HepG2 (cell line): ENCODE measurements around the gene HPD. TPM values are rescaled to one million over a fixed set of nuclear protein-coding genes. Genes with fewer than 3 reads are reported as not detected.

Source experiments
- ATRX ChIP-seq: sonication (generic); formaldehyde crosslinking; IDR thresholded peaks from 2 replicates; pipeline ENCODE4 v1.4.0; 2020; ENCODE audit warnings: missing genetic modification reagents, borderline replicate concordance
- BORCS8-MEF2B ChIP-seq: sonication (generic); formaldehyde crosslinking; IDR thresholded peaks from 2 replicates; pipeline ENCODE4 v1.8.0; 2022; ENCODE audit warnings: mild to moderate bottlenecking, missing genetic modification reagents
- ERF ChIP-seq: IDR thresholded peaks from 2 replicates; pipeline ENCODE4 v1.6.1; 2018; ENCODE audit warnings: missing biosample characterization, missing genetic modification reagents
- GABPA ChIP-seq, 2 experiments: IDR thresholded peaks; 2 replicates each; pipeline ENCODE4 v1.6.1; 2011 to 2016; ENCODE audit warnings: low read depth in 2 of 2, low read length in 1 of 2, missing biosample characterization in 1 of 2, missing genetic modification characterization in 1 of 2
- MTA3 ChIP-seq: sonication (generic); formaldehyde crosslinking; IDR thresholded peaks from 2 replicates; pipeline ENCODE4 v1.4.0; 2020; ENCODE audit warnings: missing genetic modification reagents
- MXI1 ChIP-seq: IDR thresholded peaks from 3 replicates; pipeline ENCODE4 v1.6.1; 2012; ENCODE audit warnings: low read depth, low read length, inconsistent platforms, borderline replicate concordance
- SRY ChIP-seq: sonication (generic); formaldehyde crosslinking; IDR thresholded peaks from 2 replicates; pipeline ENCODE4 v1.8.0; 2022; ENCODE audit warnings: mild to moderate bottlenecking, missing genetic modification reagents
- ZNF101 ChIP-seq: sonication (generic); formaldehyde crosslinking; IDR thresholded peaks from 2 replicates; pipeline ENCODE4 v1.4.0; 2020; ENCODE audit warnings: mild to moderate bottlenecking, low read depth, missing genetic modification reagents, borderline replicate concordance
- ZNF235 ChIP-seq: sonication (generic); formaldehyde crosslinking; IDR thresholded peaks from 2 replicates; pipeline ENCODE4 v1.8.1; 2023; ENCODE audit warnings: mild to moderate bottlenecking, missing genetic modification reagents, borderline replicate concordance
- ZNF543 ChIP-seq: sonication (generic); formaldehyde crosslinking; IDR thresholded peaks from 2 replicates; pipeline ENCODE4 v1.4.0; 2020; ENCODE audit warnings: mild to moderate bottlenecking, missing genetic modification reagents
- polyA plus RNA-seq, 8 experiments: library from polyadenylated mRNA; depleted of rRNA in 3 of 8; stranded (reverse) in 7 of 8; unstranded in 1 of 8; fragments of >200 nt; fragmentation: Illumina TruSeq in 4 of 8; extraction: Trizol in 4 of 8; gene quantifications; 2 replicates each; pipeline versions ENCODE4 v1.2.1 to v1.2.3, GENCODE V29; 2011 to 2016; ENCODE audit warnings: low read depth in 4 of 8, missing spikeins in 1 of 8, mixed read lengths in 1 of 8; ENCODE audit not compliant: insufficient read depth in 1 of 8
- total RNA-seq, 5 experiments: library from RNA; depleted of rRNA; stranded (reverse); fragments of >200 nt; fragmentation: Illumina TruSeq; extraction: Trizol; gene quantifications; 2 replicates each; pipeline ENCODE4 v1.2.3, GENCODE V29; 2016; ENCODE audit warnings: low read depth in 1 of 5
- TF ChIP-seq, protein P1 (sequence below): sonication (generic); formaldehyde crosslinking; IDR thresholded peaks from 2 replicates; pipeline ENCODE4 v1.4.0; 2020; ENCODE audit warnings: missing genetic modification reagents
- TF ChIP-seq, protein P2 (sequence below): sonication (generic); formaldehyde crosslinking; IDR thresholded peaks from 2 replicates; pipeline ENCODE4 v1.5.1; 2020; ENCODE audit warnings: mild to moderate bottlenecking, moderate library complexity, missing genetic modification reagents
- TF ChIP-seq, protein P3 (sequence below): sonication (generic); formaldehyde crosslinking; IDR thresholded peaks from 2 replicates; pipeline ENCODE4 v1.5.1; 2020; ENCODE audit warnings: mild to moderate bottlenecking, missing genetic modification reagents, moderate library complexity
- TF ChIP-seq, protein P4 (sequence below): sonication (generic); formaldehyde crosslinking; IDR thresholded peaks from 2 replicates; pipeline ENCODE4 v1.5.1; 2020; ENCODE audit warnings: mild to moderate bottlenecking, missing genetic modification reagents, borderline replicate concordance
- TF ChIP-seq, protein P5 (sequence below): sonication (generic); formaldehyde crosslinking; IDR thresholded peaks from 2 replicates; pipeline ENCODE4 v1.8.1; 2023; ENCODE audit warnings: mild to moderate bottlenecking, missing genetic modification reagents

The HPD gene
- total and polyA plus RNA-seq, 2 of the 13 experiments (the other 11 are each of a cell fraction or from before 2014, with no cell fraction given) = 120 to 195 TPM

DNA sequence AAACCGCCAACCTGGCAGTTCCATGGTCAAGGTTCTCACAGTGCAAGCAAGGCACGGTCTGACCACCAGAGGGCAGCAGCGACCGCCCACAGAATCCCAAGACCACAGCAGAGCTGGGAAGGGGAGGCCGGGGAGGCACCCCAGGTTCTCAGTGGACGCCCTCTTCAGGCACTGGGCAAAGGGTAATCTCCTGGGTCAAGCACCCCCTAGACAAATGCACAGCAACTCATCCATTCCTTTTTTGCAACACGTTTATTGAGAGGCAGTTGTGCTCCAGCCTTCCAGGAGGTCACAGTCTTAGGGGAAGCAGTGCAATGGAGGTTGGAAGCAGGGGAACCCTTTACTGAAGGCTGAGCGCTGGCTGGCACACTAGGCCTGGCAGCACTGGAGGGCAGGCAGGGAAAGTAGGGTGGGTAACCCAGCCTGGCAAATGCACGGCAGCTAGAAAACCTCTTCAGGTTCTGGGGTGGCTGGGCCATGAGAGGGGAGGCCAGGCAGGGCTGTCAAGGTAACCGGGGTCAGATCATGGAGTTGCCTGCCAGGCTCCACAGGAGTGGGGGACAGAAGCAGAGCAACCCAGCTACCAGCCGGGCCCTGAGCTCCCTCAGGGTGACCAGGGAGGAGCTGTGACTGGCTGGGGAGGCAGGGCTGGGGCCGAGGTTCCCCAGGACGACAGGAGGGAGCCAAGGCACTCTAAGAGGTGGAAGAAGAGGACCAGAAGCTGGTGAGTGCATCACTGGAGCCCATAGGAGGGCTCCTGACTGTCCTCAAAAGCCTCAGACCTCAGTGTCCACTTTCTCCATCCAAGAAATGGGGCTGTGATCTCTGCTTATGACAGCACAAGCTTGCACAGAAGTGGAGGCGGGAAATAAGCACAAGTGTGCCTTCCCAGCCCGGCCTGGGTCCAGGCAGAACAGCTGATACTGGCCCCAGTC lies 63.4 kb downstream of the HPD start (continued):
- TF ChIP-seq, protein P1, sequence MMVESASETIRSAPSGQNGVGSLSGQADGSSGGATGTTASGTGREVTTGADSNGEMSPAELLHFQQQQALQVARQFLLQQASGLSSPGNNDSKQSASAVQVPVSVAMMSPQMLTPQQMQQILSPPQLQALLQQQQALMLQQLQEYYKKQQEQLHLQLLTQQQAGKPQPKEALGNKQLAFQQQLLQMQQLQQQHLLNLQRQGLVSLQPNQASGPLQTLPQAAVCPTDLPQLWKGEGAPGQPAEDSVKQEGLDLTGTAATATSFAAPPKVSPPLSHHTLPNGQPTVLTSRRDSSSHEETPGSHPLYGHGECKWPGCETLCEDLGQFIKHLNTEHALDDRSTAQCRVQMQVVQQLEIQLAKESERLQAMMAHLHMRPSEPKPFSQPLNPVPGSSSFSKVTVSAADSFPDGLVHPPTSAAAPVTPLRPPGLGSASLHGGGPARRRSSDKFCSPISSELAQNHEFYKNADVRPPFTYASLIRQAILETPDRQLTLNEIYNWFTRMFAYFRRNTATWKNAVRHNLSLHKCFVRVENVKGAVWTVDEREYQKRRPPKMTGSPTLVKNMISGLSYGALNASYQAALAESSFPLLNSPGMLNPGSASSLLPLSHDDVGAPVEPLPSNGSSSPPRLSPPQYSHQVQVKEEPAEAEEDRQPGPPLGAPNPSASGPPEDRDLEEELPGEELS (CRISPR knock-in tag) = no peak
- TF ChIP-seq ATRX (no peak), MTA3 (CRISPR knock-in tag) (no peak), ERF (CRISPR knock-in tag) (no peak), ZNF235 (CRISPR knock-in tag) (no peak), BORCS8-MEF2B (CRISPR knock-in tag) (0 out of 2 replicates have a peak, but pooled peaks have one; percentile 18), MXI1 (no peak), ZNF101 (CRISPR knock-in tag) (no peak), GABPA (IDR thresholded peaks at IDR 0.05; ENCODE audit: low read depth, low read length) (no peak), GABPA (CRISPR knock-in tag; IDR thresholded peaks at IDR 0.05; ENCODE audit: low read depth) (0 out of 2 replicates have a peak, but pooled peaks have one; percentile 20), ZNF543 (CRISPR knock-in tag) (no peak), SRY (CRISPR knock-in tag) (peak; percentile 63; the same call in 1 of the 2 replicates)
- TF ChIP-seq, protein P2, sequence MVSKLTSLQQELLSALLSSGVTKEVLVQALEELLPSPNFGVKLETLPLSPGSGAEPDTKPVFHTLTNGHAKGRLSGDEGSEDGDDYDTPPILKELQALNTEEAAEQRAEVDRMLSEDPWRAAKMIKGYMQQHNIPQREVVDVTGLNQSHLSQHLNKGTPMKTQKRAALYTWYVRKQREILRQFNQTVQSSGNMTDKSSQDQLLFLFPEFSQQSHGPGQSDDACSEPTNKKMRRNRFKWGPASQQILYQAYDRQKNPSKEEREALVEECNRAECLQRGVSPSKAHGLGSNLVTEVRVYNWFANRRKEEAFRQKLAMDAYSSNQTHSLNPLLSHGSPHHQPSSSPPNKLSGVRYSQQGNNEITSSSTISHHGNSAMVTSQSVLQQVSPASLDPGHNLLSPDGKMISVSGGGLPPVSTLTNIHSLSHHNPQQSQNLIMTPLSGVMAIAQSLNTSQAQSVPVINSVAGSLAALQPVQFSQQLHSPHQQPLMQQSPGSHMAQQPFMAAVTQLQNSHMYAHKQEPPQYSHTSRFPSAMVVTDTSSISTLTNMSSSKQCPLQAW = peak; percentile 47
- TF ChIP-seq, protein P3, sequence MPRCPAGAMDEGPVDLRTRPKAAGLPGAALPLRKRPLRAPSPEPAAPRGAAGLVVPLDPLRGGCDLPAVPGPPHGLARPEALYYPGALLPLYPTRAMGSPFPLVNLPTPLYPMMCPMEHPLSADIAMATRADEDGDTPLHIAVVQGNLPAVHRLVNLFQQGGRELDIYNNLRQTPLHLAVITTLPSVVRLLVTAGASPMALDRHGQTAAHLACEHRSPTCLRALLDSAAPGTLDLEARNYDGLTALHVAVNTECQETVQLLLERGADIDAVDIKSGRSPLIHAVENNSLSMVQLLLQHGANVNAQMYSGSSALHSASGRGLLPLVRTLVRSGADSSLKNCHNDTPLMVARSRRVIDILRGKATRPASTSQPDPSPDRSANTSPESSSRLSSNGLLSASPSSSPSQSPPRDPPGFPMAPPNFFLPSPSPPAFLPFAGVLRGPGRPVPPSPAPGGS (CRISPR knock-in tag) = no peak
- TF ChIP-seq, protein P4, sequence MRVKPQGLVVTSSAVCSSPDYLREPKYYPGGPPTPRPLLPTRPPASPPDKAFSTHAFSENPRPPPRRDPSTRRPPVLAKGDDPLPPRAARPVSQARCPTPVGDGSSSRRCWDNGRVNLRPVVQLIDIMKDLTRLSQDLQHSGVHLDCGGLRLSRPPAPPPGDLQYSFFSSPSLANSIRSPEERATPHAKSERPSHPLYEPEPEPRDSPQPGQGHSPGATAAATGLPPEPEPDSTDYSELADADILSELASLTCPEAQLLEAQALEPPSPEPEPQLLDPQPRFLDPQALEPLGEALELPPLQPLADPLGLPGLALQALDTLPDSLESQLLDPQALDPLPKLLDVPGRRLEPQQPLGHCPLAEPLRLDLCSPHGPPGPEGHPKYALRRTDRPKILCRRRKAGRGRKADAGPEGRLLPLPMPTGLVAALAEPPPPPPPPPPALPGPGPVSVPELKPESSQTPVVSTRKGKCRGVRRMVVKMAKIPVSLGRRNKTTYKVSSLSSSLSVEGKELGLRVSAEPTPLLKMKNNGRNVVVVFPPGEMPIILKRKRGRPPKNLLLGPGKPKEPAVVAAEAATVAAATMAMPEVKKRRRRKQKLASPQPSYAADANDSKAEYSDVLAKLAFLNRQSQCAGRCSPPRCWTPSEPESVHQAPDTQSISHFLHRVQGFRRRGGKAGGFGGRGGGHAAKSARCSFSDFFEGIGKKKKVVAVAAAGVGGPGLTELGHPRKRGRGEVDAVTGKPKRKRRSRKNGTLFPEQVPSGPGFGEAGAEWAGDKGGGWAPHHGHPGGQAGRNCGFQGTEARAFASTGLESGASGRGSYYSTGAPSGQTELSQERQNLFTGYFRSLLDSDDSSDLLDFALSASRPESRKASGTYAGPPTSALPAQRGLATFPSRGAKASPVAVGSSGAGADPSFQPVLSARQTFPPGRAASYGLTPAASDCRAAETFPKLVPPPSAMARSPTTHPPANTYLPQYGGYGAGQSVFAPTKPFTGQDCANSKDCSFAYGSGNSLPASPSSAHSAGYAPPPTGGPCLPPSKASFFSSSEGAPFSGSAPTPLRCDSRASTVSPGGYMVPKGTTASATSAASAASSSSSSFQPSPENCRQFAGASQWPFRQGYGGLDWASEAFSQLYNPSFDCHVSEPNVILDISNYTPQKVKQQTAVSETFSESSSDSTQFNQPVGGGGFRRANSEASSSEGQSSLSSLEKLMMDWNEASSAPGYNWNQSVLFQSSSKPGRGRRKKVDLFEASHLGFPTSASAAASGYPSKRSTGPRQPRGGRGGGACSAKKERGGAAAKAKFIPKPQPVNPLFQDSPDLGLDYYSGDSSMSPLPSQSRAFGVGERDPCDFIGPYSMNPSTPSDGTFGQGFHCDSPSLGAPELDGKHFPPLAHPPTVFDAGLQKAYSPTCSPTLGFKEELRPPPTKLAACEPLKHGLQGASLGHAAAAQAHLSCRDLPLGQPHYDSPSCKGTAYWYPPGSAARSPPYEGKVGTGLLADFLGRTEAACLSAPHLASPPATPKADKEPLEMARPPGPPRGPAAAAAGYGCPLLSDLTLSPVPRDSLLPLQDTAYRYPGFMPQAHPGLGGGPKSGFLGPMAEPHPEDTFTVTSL = no peak
- TF ChIP-seq, protein P5, sequence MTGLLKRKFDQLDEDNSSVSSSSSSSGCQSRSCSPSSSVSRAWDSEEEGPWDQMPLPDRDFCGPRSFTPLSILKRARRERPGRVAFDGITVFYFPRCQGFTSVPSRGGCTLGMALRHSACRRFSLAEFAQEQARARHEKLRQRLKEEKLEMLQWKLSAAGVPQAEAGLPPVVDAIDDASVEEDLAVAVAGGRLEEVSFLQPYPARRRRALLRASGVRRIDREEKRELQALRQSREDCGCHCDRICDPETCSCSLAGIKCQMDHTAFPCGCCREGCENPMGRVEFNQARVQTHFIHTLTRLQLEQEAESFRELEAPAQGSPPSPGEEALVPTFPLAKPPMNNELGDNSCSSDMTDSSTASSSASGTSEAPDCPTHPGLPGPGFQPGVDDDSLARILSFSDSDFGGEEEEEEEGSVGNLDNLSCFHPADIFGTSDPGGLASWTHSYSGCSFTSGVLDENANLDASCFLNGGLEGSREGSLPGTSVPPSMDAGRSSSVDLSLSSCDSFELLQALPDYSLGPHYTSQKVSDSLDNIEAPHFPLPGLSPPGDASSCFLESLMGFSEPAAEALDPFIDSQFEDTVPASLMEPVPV (CRISPR knock-in tag) = no peak; the same call in 1 of the 2 replicates
